ENCODE data around the gene ECI2.
"Not testable (repeated sequence)": the region's sequence is repeated elsewhere in the genome, so short reads cannot be mapped to it uniquely, and the experiment has no call there.

ECI2 gene

GRCh38 chr6:4139272-4139671, 3.9 kb upstream of the ECI2 start:
- DNase-seq (ENCODE audit: low spot score) = no peak

GRCh38 chr6:4138186-4138585, 2.8 kb upstream of the ECI2 start:
- DNase-seq (ENCODE audit: low spot score) = no peak

GRCh38 chr6:4136354-4136831, 1.0 kb upstream of the ECI2 start:
- no peak for DNase-seq (ENCODE audit: low spot score)

DNA sequence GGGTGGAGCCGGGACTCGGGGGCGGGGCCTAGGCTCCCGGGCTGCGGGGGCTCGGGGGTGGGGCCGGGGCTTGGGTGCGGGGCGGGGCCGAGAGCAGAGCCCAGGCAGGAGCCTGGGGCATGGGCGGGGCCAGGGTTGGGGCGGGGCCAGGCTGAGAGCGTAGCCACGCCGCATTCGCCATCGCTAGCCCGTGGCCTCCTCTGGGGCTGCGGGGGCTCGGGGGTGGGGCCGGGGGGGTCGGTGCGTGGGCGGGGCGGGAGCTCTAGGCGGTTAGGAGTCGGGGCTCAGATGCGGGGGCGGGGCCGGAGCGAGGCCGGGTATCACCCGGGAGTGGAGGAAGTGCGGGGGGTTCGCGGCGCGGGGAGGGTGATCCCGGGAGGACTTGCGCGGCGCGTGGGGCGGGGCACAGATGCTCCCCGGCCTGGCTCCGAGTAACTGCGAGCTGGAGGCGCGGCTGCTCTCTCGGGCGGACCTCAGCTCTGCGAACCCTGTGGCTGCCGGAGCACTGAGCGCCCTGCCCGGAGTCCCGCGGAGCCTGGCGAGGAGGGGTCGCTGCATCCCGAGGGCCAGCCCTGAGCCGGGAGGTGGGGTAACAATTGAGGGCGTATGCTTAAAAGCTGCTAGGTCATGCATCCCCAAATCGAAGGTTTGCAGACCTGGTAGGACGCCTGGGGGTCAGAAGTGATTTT, 434 bp upstream of the ECI2 start:
- peak; percentile 80 for DNase-seq (ENCODE audit: low spot score)

DNA sequence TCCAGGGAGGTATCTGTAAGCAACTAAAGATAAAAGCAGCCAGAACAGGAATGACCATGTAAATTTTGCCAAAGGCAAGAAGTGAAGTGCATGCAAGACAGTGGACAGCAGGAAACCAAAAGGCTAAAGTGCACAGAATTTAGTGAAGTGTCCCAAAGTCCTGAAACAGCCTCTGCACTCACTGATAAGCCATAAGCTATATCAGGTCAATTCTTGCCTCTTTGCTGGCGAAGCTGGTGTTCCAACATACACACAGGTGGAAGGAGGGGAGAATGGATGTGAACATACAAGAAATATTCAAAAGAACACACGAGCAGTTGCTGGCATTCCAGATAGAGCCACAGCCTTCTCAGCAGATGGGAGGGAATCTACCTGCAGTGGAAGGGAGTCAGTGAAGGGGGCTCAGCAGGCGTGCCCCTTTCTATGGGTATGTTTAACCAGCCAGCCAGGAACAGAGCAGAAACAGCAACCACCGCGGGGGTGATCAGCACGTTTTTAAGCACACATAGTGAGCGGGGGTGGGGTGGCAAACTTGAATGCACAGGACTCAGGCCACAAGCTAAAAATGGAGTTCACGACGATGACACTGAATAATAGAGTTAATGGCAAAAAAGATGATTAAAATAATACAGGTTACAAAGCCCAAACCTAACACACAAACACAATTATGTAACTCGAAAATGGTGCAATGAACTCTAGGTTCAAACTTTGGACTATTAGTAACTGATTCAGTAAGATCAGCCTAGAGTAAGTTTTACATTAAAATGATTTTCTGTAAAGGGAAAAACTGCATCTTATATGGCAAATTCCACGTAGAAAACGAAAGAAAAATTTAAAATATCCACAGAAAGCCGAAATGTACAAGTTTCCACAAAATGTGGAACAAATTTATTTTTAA, 1.2 kb downstream of the ECI2 start:
- peak; percentile 6 for DNase-seq (ENCODE audit: low spot score)

DNA sequence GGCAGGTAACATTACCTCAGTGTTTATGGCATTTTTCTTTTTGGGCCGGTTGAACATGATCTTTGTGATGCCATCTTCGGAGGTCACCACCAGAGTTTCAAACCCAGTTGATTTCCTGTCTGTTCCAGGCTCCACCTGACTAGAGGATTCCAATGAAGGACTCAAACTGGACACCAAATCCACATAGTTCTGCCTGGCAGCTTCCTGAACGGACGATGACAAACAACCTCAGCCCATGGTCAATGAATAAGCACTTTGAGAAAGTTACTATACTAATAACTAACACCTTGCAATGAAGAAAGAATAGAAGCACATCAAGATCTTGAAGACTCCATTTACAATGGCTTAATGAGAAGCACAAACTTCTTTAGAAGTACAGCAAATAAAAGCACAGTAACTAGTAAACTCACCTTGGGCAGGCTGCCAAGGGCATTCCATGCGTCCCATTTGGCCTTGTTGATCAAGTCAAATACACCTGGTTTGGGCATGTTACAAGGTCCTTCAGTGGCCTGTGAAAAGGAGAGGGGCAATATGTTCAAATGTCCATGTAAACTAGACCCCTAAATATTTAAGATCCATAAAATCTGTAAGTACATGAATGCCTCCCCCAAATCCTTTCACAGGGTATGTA, 4.9 kb downstream of the ECI2 start:
- DNase-seq (ENCODE audit: low spot score) = no peak

DNA sequence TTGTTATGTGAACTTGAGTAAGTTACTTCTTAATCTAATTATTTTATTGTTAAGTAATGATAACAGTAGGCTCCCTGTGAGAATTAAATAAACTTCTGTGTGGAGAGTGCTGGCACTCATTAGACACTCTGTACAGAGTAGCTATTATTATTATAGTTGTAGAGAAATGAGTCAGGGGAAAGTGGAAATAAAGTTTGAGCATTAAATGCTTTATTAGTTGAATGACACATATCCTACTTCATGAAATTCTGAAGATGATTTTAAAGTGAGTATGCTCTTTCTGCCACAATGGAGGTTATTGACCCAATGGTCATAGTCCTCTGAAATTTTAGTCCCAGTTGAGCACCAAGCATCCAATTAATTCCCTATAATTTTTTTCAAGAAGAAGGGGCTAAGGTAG, 5.9 kb downstream of the ECI2 start:
- no peak for DNase-seq (ENCODE audit: low spot score)

DNA sequence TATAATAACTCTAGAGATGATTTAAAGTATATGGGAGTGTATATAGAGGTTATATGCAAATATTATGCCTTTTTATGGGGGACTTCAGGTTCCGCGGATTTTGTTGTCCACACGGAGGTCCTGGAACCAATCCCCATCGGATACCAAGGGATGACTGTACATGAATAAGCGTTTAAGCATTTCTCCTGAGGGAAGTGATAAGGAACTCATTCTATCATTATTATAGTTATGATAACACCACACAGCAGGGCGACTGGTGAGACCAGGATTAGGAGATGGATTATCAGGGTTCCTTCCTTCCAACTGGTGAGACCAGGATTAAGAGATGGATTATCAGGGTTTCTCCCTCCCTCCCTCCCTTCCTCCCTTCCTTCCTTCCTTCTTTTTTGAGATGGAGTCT, 6.6 kb downstream of the ECI2 start:
- DNase-seq (ENCODE audit: low spot score) = no peak

GRCh38 chr6:4128072-4128471, 7.3 kb downstream of the ECI2 start:
- no peak for DNase-seq (ENCODE audit: low spot score)

GRCh38 chr6:4125933-4126864, 9.2 kb downstream of the ECI2 start:
- DNase-seq (ENCODE audit: low spot score) = peak; percentile 31

DNA sequence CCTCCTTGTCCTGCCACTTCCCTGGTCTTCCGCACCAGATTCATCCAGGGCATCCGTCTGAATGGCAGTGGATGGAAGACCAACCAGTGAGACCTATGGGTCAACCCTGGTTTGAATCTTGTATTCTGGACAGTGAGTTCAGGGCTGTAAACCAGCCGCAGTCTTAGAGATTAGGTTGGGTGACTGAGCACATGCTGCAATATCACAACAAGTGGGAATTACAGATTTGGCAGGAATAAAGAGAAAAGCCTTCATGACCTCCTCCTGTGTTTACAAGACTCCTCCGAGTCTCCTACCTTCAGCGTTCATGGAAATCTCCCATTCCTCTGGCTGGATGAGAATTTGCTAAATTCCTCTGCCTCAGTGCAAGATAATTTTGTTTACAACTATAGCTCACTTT, 9.9 kb downstream of the ECI2 start:
- DNase-seq (ENCODE audit: low spot score) = no peak

DNA sequence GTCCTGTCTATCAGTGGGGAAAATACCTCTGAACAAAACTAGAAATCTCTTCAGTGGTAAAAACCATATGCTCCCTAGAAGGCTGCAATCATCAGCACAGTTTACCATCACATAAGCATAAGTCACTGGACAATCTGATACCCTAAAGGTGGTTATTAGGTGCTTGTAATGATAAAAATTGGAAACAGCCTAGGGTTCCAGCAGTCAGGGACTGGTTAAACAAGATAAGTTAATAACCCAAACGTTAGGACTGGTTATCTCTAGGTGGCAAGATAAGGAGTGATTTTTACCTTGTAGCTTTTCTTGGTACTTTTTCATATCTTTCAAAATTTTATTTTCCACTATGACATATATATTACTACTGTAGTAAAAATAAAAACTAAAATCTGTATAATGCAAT, 11.0 kb downstream of the ECI2 start:
- no peak for DNase-seq (ENCODE audit: low spot score)

DNA sequence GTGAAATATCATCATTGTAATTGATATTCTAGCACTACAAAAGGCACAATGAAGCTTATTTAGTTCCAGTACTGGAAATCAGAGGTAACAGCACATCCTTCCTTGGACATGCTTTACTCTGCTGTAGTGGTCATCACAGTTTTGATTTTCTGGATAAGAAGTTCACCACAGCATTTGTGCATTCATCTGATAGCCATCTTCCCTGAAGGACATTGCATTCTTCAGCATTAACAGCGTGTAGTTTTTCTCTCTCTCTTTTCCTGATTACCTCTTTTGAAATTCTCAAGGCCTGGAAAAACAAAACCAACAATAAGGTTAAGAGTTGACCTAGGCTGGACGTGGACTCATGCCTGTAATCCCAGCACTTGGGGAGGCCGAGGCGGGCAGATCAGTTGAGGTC, 19.6 kb downstream of the ECI2 start:
- no peak for DNase-seq (ENCODE audit: low spot score)

DNA sequence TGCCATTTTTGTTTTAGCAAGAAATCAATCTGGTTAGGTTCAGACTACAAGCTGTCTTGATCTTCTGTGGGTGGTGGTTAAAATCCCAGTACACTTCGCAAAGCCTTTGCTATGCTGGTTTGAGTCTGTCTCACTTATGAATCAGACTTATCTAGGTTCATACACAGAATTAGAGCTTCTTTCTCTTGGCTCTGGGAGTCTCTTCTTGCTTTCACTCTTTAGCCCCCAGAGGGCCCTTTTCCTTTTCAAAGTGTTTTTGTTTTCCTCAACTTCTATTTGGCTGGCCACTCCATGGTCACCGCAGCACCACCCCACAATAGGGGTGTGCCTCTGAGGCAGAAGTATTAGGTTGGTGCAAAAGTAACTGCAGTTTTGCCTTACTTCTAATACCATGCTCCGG, 21.3 kb downstream of the ECI2 start:
- no peak for DNase-seq (ENCODE audit: low spot score)

DNA sequence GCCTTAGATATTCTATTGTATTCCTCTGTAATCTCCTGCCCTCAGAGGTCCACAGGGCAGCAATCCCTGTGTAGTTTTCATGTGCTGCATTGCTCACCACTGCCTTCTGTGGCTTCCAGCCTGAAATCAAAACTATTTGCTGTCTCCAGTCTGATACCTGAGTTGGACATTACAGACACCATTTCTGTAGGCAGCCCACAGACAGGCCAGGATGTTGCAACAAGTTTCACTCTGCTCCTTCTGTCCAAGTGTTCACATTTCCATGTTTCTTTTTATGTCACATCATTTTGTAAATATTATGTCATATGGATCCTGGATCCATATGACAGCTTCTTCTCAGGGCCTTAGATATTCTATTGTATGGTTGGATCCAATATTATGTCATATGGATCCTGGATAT, 21.7 kb downstream of the ECI2 start:
- DNase-seq (ENCODE audit: low spot score) = no peak

- no peak for DNase-seq (ENCODE audit: low spot score)
Measured at GRCh38 chr6:4112366-4112765, 23.0 kb downstream of the ECI2 start.

DNA sequence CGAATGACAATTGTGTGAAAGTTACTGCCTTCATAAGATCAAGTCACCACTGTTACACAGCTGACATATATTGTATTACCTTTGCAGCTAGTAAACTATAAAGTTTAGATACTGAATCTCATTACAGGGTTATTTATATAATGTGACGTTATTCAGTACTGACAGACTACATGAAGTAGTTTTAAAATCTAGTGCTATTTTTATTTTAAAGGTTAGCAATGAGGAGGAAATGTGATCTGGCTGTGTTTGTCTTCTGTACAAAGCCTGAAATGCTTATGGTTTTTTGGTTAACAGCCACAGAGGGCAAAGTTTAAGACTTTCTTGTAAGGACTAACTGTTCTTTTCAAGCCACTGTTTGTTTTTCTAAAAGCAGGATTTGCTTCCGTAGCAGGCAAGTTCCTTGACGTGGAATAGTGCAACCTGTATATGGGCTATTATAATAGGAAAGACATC, 26.0 kb downstream of the ECI2 start:
- not testable (repeated sequence) for DNase-seq (ENCODE audit: low spot score)

- DNase-seq (ENCODE audit: low spot score) = no peak
Measured at GRCh38 chr6:4108561-4109093, 26.7 kb downstream of the ECI2 start.

- DNase-seq (ENCODE audit: low spot score) = no peak
Measured at GRCh38 chr6:4107873-4108272, 27.5 kb downstream of the ECI2 start.

GRCh38 chr6:4105980-4106536, 29.3 kb downstream of the ECI2 start:
- no peak for DNase-seq (ENCODE audit: low spot score)

GRCh38 chr6:4103929-4104328, 31.4 kb downstream of the ECI2 start:
- no peak for DNase-seq (ENCODE audit: low spot score)

Measured in HuH-7 (cell line).